ENCODE results near the gene MIA. TPM values are rescaled to one million over a fixed set of nuclear protein-coding genes. Genes with fewer than 3 reads are reported as not detected.

The MIA gene
- total and polyA plus RNA-seq, 2 of the 4 experiments (the other 2 are of a cell fraction) = 0.44 TPM; not detected in 1

DNA sequence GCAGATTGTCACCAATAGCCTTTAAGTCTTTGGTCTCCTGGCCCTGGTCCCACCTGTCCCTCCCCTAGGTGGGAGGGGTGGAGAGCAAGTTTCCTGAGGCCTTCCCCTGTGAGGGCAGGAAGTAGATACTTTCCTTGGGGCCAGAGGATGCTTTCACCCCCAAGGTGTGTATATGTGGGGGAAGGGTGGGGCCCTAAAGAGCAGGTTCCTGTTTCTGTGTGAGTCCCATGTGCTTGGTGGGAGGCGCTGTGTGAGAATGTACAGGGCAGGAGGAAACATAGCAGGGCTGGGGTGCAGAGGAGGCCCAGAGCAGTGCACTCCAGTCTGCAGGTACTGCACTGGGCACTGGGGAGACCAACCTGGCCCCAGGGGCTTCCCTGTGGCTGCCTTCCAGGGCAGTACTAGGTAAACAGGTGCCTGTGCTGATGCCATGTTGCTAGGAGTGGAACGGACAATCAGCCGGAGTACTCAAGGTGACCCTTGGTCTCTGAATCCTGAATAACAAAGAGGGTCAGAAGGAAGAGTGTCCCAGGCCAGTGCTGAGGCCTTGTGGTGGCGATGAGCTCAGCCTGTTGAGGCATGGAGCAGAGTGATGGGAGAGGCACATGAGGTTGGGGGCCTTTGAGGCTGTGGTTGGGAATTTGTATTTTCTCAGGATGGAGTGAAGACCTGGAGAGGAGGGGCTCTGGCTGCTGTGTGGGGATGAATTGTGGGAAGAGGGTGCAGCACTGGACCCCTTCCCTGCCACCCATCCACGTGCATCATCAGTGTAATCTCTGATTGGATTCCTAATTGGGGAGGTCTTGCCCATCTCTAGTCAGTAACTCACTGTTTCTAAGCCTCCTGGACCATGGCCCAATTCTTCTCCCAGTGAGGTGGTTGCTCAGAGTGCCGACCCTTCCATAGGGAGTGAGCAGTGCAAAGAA, 28.8 kb downstream of the MIA start:
- no peak overlapping the region for H3K4ac ChIP-seq (ENCODE audit: low read depth, low read length)
- ATAC-seq (ENCODE audit: low read depth) (no peak), DNase-seq (no peak)
- peaks cover 30% of the 10 kb centered on the region for H3K9me1 ChIP-seq (ENCODE audit: insufficient read depth, low read length)
- in situ Hi-C loops (cut with MboI; ENCODE audit: low sequenced_read_pairs) = no loop called here
- H3K36me3 ChIP-seq (ENCODE audit: control insufficient read depth, insufficient read depth, low read length) = peaks cover 63% of the 10 kb centered on the region
- dilution Hi-C loops (cut with HindIII; ENCODE audit: low sequenced_read_pairs, unreplicated experiment) = no loop called here
- H3K23ac ChIP-seq (ENCODE audit: low read depth, low read length) = peak overlapping the region; percentile 5; the same call in 1 of the 2 replicates
- no peak overlapping the region for H4K91ac ChIP-seq (ENCODE audit: insufficient read depth, low read depth, low read length)
- H2AK5ac ChIP-seq (ENCODE audit: low read depth, low read length) = no peak overlapping the region
- no peak overlapping the region for H3K14ac ChIP-seq (replicated peaks; ENCODE audit: low read depth, low read length)
- H2BK120ac ChIP-seq (ENCODE audit: low read depth, low read length) = no peak overlapping the region
- intact Hi-C loops (cut with micrococcal nuclease) = no loop called here
- no peak overlapping the region for H2AK9ac ChIP-seq (replicated peaks; ENCODE audit: low read depth, low read length, poor library complexity)
- H2BK20ac ChIP-seq (ENCODE audit: low read depth, low read length) = no peak overlapping the region
- H3K4me1 ChIP-seq (ENCODE audit: control insufficient read depth, insufficient read depth, low read length) = peaks cover 37% of the 10 kb centered on the region
- no peaks in the 10 kb centered on the region for H3K27me3 ChIP-seq (ENCODE audit: control insufficient read depth, insufficient read depth, low read length)
- no TSS peak for BruUV-seq (replicated peaks)
- no peak overlapping the region for H4K5ac ChIP-seq (ENCODE audit: low read depth, low read length)
- H3K9me3 ChIP-seq (ENCODE audit: control insufficient read depth, insufficient read depth, low read length) = no peaks in the 10 kb centered on the region
- no peak overlapping the region for H4K8ac ChIP-seq (ENCODE audit: low read depth in 2 of 2, low read length in 2 of 2)
- peaks cover 16 to 88% of the 10 kb centered on the region in 2 experiments for H3K79me1 ChIP-seq (ENCODE audit: low read depth in 1 of 2, low read length in 2 of 2)
- ChIA-PET CTCF (no interaction called here), POLR2A (ENCODE audit: unreplicated experiment) (no interaction called here)
- H2BK15ac ChIP-seq (ENCODE audit: low read depth, low read length) = no peak overlapping the region
- H4K20me1 ChIP-seq (ENCODE audit: insufficient read depth, low read length) = peaks cover 91% of the 10 kb centered on the region
- H3K27ac ChIP-seq (ENCODE audit: insufficient read depth, low read length) = no peak overlapping the region
- H3K56ac ChIP-seq (ENCODE audit: extremely low read depth, insufficient read depth, low read length) = no peak overlapping the region
- 96% methylated on average over 3 of the region's 6 CpGs; no CpG with 5 or more reads in 1 of the 2 experiments for WGBS, 2 experiments (ENCODE audit: extremely low coverage in 2 of 2, insufficient read length in 1 of 2)
- no peak overlapping the region for H3K18ac ChIP-seq (ENCODE audit: low read depth, low read length)
- H2AFZ ChIP-seq (replicated peaks; ENCODE audit: low read length, poor library complexity) = no peak overlapping the region
- no peak overlapping the region for H3K4me2 ChIP-seq (ENCODE audit: low read depth, low read length)
- H3K9ac ChIP-seq (ENCODE audit: low read depth, low read length) = no peak overlapping the region
- H2BK5ac ChIP-seq (ENCODE audit: low read depth, low read length, poor library complexity, severe bottlenecking) = no peak overlapping the region
- H3K4me3 ChIP-seq (ENCODE audit: insufficient read depth, low read depth, low read length) = no peak overlapping the region
- TF ChIP-seq CHD1 (IDR thresholded peaks at IDR 0.05; ENCODE audit: low read depth, low read length) = no peak
- no peak for TF ChIP-seq SMC3 (IDR thresholded peaks at IDR 0.05; ENCODE audit: low read depth, low read length)
- TF ChIP-seq POLR2A (IDR thresholded peaks at IDR 0.05; ENCODE audit: low read depth, low read length) = no peak
- TF ChIP-seq, protein P1, sequence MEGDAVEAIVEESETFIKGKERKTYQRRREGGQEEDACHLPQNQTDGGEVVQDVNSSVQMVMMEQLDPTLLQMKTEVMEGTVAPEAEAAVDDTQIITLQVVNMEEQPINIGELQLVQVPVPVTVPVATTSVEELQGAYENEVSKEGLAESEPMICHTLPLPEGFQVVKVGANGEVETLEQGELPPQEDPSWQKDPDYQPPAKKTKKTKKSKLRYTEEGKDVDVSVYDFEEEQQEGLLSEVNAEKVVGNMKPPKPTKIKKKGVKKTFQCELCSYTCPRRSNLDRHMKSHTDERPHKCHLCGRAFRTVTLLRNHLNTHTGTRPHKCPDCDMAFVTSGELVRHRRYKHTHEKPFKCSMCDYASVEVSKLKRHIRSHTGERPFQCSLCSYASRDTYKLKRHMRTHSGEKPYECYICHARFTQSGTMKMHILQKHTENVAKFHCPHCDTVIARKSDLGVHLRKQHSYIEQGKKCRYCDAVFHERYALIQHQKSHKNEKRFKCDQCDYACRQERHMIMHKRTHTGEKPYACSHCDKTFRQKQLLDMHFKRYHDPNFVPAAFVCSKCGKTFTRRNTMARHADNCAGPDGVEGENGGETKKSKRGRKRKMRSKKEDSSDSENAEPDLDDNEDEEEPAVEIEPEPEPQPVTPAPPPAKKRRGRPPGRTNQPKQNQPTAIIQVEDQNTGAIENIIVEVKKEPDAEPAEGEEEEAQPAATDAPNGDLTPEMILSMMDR (conservative IDR thresholded peaks at IDR 0.05; ENCODE audit: low read depth, low read length) = no peak
- TF ChIP-seq MXI1 (IDR thresholded peaks at IDR 0.05; ENCODE audit: borderline replicate concordance, low read depth, low read length) = no peak
- no peak for TF ChIP-seq FOS (IDR thresholded peaks at IDR 0.05; ENCODE audit: low read depth, low read length)
- TF ChIP-seq RAD21 (IDR thresholded peaks at IDR 0.05; ENCODE audit: low read length) = no peak
- no peak for TF ChIP-seq RCOR1 (IDR thresholded peaks at IDR 0.05; ENCODE audit: insufficient replicate concordance, low read length)
- no peak for TF ChIP-seq MAFK (IDR thresholded peaks at IDR 0.05; ENCODE audit: low read depth, low read length)
- no peak for TF ChIP-seq BHLHE40 (IDR thresholded peaks at IDR 0.05; ENCODE audit: low read depth, low read length)
- TF ChIP-seq RFX5 (IDR thresholded peaks at IDR 0.05; ENCODE audit: low read depth, low read length) = no peak
- TF ChIP-seq CEBPB (IDR thresholded peaks at IDR 0.05; ENCODE audit: low read depth, low read length) = no peak
- TF ChIP-seq, protein P2, sequence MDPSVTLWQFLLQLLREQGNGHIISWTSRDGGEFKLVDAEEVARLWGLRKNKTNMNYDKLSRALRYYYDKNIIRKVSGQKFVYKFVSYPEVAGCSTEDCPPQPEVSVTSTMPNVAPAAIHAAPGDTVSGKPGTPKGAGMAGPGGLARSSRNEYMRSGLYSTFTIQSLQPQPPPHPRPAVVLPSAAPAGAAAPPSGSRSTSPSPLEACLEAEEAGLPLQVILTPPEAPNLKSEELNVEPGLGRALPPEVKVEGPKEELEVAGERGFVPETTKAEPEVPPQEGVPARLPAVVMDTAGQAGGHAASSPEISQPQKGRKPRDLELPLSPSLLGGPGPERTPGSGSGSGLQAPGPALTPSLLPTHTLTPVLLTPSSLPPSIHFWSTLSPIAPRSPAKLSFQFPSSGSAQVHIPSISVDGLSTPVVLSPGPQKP (IDR thresholded peaks at IDR 0.05; ENCODE audit: borderline replicate concordance, low read depth, low read length) = no peak
- no peak for TF ChIP-seq MAZ (IDR thresholded peaks at IDR 0.05; ENCODE audit: borderline replicate concordance, low read depth, low read length)
- TF ChIP-seq, protein P3, sequence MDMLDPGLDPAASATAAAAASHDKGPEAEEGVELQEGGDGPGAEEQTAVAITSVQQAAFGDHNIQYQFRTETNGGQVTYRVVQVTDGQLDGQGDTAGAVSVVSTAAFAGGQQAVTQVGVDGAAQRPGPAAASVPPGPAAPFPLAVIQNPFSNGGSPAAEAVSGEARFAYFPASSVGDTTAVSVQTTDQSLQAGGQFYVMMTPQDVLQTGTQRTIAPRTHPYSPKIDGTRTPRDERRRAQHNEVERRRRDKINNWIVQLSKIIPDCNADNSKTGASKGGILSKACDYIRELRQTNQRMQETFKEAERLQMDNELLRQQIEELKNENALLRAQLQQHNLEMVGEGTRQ (IDR thresholded peaks at IDR 0.05; ENCODE audit: low read depth, low read length) = no peak
